Neural cell (in vitro differentiated cells): Measurements from ENCODE around the gene NOD1. TPM values are rescaled to one million over a fixed set of nuclear protein-coding genes. Genes with fewer than 3 reads are reported as not detected.

Source experiments
- H2AFZ ChIP-seq: fragments of 200-600, 300-800 bp; sonication (generic), shearing (Covaris generic); 2 replicates; pipeline ENCODE4 v1.6.0; 2014; ENCODE audit warnings: low read depth, mild to moderate bottlenecking, antibody characterized with exemption, low read length, moderate library complexity
- H3F3A ChIP-seq: fragments of 200-600 bp; shearing (Covaris generic); 2 replicates; pipeline ENCODE4 v1.6.1; 2016; ENCODE audit warnings: mild to moderate bottlenecking, moderate library complexity, mixed read lengths, antibody characterized with exemption, low read length; ENCODE audit not compliant: insufficient read depth, poor library complexity, severe bottlenecking
- H3K27ac ChIP-seq: fragments of 200-600, 300-800 bp; sonication (generic), shearing (Covaris generic); 2 replicates; pipeline ENCODE4 v1.5.1; 2014; ENCODE audit warnings: mild to moderate bottlenecking, low read length, moderate library complexity
- H3K27me3 ChIP-seq: fragments of 300-800, 200-600 bp; sonication (generic), shearing (Covaris generic); 2 replicates; pipeline ENCODE4 v1.6.0; 2014; ENCODE audit warnings: mild to moderate bottlenecking, low read depth, low read length, moderate library complexity; ENCODE audit not compliant: insufficient read depth
- H3K36me3 ChIP-seq: fragments of 300-800, 200-600 bp; sonication (generic), shearing (Covaris generic); 2 replicates; pipeline ENCODE4 v1.5.1; 2014; ENCODE audit warnings: mild to moderate bottlenecking, antibody characterized with exemption, low read length, moderate library complexity; ENCODE audit not compliant: insufficient read depth
- H3K4me2 ChIP-seq: fragments of 300-800, 200-600 bp; sonication (generic), shearing (Covaris generic); 2 replicates; pipeline ENCODE4 v1.6.0; 2014; ENCODE audit warnings: mild to moderate bottlenecking, low read length
- H3K4me3 ChIP-seq: fragments of 300-800, 200-600 bp; sonication (generic), shearing (Covaris generic); 2 replicates; pipeline ENCODE4 v1.5.1; 2014; ENCODE audit warnings: mild to moderate bottlenecking, low read length, moderate library complexity
- H3K79me2 ChIP-seq: fragments of 200-600 bp; shearing (Covaris generic); replicated peaks from 2 replicates; pipeline ENCODE4 v1.6.0; 2014; ENCODE audit warnings: mild to moderate bottlenecking, low read length, moderate library complexity; ENCODE audit not compliant: insufficient read depth
- H3K9ac ChIP-seq: fragments of 300-800, 200-600 bp; sonication (generic), shearing (Covaris generic); 2 replicates; pipeline ENCODE4 v1.6.1; 2016; ENCODE audit warnings: mild to moderate bottlenecking, low read length, mixed read lengths
- H3K9me2 ChIP-seq: fragments of 200-600 bp; shearing (Covaris generic); 2 replicates; pipeline ENCODE4 v1.6.1; 2016; ENCODE audit warnings: mild to moderate bottlenecking, low read length, mixed read lengths; ENCODE audit not compliant: insufficient read depth
- H3K9me3 ChIP-seq: fragments of 200-600, 300-800 bp; sonication (generic), shearing (Covaris generic); 2 replicates; pipeline ENCODE4 v1.6.1; 2016; ENCODE audit warnings: mild to moderate bottlenecking, mixed run types, low read length, moderate library complexity, mixed read lengths
- H4K20me1 ChIP-seq: fragments of 200-600 bp; shearing (Covaris generic); 2 replicates; pipeline ENCODE4 v1.6.1; 2016; ENCODE audit warnings: mild to moderate bottlenecking, mixed run types; ENCODE audit not compliant: insufficient read depth
- CTCF ChIP-seq: fragments of 450-650 bp; IDR thresholded peaks from 2 replicates; pipeline ENCODE4 v1.5.1; 2014; ENCODE audit warnings: antibody characterized with exemption, mild to moderate bottlenecking, moderate library complexity; ENCODE audit not compliant: poor library complexity, severe bottlenecking
- EP300 ChIP-seq: fragments of 450-650 bp; conservative IDR thresholded peaks from 2 replicates; pipeline ENCODE4 v1.6.1; 2014; ENCODE audit warnings: antibody characterized with exemption, mild to moderate bottlenecking, moderate library complexity; ENCODE audit not compliant: poor library complexity, severe bottlenecking
- EZH2 ChIP-seq: fragments of 200-600, 300-800 bp; shearing (Covaris generic), sonication (generic); IDR thresholded peaks from 2 replicates; pipeline ENCODE4 v1.6.1; 2014; ENCODE audit warnings: antibody characterized with exemption, low read length, borderline replicate concordance, mild to moderate bottlenecking; ENCODE audit not compliant: insufficient read depth, poor library complexity, severe bottlenecking
- MXI1 ChIP-seq: fragments of 450-650 bp; conservative IDR thresholded peaks from 2 replicates; pipeline ENCODE4 v1.6.1; 2014; ENCODE audit warnings: antibody characterized with exemption, mild to moderate bottlenecking; ENCODE audit not compliant: poor library complexity, severe bottlenecking
- RAD21 ChIP-seq: fragments of 450-650 bp; conservative IDR thresholded peaks from 2 replicates; pipeline ENCODE4 v1.6.1; 2014; ENCODE audit warnings: antibody characterized with exemption, mild to moderate bottlenecking, moderate library complexity
- REST ChIP-seq: IDR thresholded peaks from 2 replicates; pipeline ENCODE4 v1.6.1; 2012; ENCODE audit warnings: borderline replicate concordance
- SMC3 ChIP-seq: fragments of 450-650 bp; conservative IDR thresholded peaks from 2 replicates; pipeline ENCODE4 v1.6.1; 2014; ENCODE audit warnings: antibody characterized with exemption, mild to moderate bottlenecking, moderate library complexity; ENCODE audit not compliant: poor library complexity
- TAF1 ChIP-seq: IDR thresholded peaks from 2 replicates; pipeline ENCODE4 v1.6.1; 2012; ENCODE audit warnings: low read depth
- polyA plus RNA-seq: library from polyadenylated mRNA; depleted of rRNA; stranded (reverse); fragments of >200 nt; gene quantifications from 2 replicates; pipeline ENCODE4 v1.2.3, GENCODE V29; 2014

NOD1 gene
- polyA plus RNA-seq, 1 donor from 2014 or later = 0.43 TPM

GRCh38 chr7:30526163-30526562 is 47.6 kb upstream of the NOD1 start:
- H3K27me3 ChIP-seq = no peaks in the 10 kb centered on the region
- no peaks in the 10 kb centered on the region for H3K9me2 ChIP-seq
- H2AFZ ChIP-seq = no peak overlapping the region
- no peaks in the 10 kb centered on the region for H3K9me3 ChIP-seq
- no peak overlapping the region for H3K4me2 ChIP-seq
- no peak overlapping the region for H3K4me3 ChIP-seq
- H3K9ac ChIP-seq = no peak overlapping the region
- TF ChIP-seq REST (no peak), RAD21 (no peak), SMC3 (no peak), EZH2 (no peak), EP300 (no peak), CTCF (no peak), TAF1 (no peak), MXI1 (no peak)
- no peaks in the 10 kb centered on the region for H3F3A ChIP-seq
- H3K79me2 ChIP-seq = no peaks in the 10 kb centered on the region
- H3K36me3 ChIP-seq = no peaks in the 10 kb centered on the region
- no peaks in the 10 kb centered on the region for H4K20me1 ChIP-seq
- no peak overlapping the region for H3K27ac ChIP-seq

GRCh38 chr7:30525429-30525828 is 46.8 kb upstream of the NOD1 start:
- H3K27me3 ChIP-seq = no peaks in the 10 kb centered on the region
- TF ChIP-seq EP300 = no peak
- no peak for TF ChIP-seq SMC3
- TF ChIP-seq REST = no peak
- TF ChIP-seq EZH2 = no peak
- no peak for TF ChIP-seq TAF1
- no peak for TF ChIP-seq RAD21
- H3K4me3 ChIP-seq = no peak overlapping the region

More at GRCh38 chr7:30525429-30525828, 46.8 kb upstream of the NOD1 start:
- no peaks in the 10 kb centered on the region for H3K9me2 ChIP-seq
- no peak overlapping the region for H3K9ac ChIP-seq
- no peak overlapping the region for H3K27ac ChIP-seq
- no peaks in the 10 kb centered on the region for H3F3A ChIP-seq
- H3K4me2 ChIP-seq = no peak overlapping the region
- H3K36me3 ChIP-seq = no peaks in the 10 kb centered on the region
- H2AFZ ChIP-seq = no peak overlapping the region
- H3K79me2 ChIP-seq = no peaks in the 10 kb centered on the region
- no peaks in the 10 kb centered on the region for H3K9me3 ChIP-seq
- H4K20me1 ChIP-seq = no peaks in the 10 kb centered on the region
